ENCODE measurements around the gene DTX1. TPM values are rescaled to one million over a fixed set of nuclear protein-coding genes. Genes with fewer than 3 reads are reported as not detected.

DTX1 gene
- total RNA-seq, 1 donor from 2014 or later: 1.5 TPM

DNA sequence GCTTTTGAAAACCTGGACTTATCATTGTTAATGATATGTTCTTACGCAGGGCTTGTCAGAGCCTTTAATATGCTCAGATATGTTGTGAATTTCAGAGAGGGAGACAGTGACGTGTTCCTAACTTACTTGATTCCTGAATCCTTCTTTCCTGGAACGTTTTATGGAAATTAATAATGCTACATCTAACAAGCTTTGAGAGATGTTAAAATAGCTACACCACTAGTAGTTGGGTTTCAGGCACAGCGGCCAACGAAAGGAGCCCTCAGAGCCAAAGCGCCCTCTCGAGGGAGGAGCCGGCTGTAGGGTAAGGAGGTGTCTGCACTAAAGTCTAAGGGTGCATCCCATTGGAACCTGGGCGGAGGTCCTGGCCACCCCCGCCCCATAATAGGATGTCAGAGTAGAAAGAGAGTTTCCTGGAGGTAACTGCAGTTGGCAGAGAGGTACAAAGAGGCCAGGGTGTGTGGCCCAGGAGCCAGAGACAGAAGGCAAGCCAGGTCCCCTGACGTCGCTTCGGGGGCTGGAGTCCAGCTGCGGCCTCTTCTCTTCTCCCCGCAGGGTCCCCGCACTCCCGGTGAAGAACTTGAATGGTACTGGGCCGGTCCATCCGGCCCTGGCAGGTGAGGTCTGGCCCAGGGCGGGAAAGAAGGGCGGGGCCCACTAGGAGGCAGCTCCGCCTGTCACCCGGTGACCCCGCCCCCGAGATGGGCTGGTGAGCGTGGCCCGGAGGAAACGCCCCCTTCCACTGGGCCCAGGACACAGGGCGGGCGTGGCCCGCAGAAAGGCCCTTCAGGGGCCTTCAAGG is 36.3 kb downstream of the DTX1 start:
- peaks cover 79% of the 10 kb centered on the region for H3K27me3 ChIP-seq (ENCODE audit: low read depth)
- H3K27ac ChIP-seq (replicated peaks): no peak overlapping the region
- H3K4me3 ChIP-seq: peak overlapping the region; percentile 23
- DNase-seq: peak; percentile 30
- H3K4me1 ChIP-seq: peaks cover 10% of the 10 kb centered on the region
- intact Hi-C loops (cut with micrococcal nuclease): no loop called here
- TF ChIP-seq, protein P1, sequence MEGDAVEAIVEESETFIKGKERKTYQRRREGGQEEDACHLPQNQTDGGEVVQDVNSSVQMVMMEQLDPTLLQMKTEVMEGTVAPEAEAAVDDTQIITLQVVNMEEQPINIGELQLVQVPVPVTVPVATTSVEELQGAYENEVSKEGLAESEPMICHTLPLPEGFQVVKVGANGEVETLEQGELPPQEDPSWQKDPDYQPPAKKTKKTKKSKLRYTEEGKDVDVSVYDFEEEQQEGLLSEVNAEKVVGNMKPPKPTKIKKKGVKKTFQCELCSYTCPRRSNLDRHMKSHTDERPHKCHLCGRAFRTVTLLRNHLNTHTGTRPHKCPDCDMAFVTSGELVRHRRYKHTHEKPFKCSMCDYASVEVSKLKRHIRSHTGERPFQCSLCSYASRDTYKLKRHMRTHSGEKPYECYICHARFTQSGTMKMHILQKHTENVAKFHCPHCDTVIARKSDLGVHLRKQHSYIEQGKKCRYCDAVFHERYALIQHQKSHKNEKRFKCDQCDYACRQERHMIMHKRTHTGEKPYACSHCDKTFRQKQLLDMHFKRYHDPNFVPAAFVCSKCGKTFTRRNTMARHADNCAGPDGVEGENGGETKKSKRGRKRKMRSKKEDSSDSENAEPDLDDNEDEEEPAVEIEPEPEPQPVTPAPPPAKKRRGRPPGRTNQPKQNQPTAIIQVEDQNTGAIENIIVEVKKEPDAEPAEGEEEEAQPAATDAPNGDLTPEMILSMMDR (IDR thresholded peaks at IDR 0.05; ENCODE audit: borderline replicate concordance): peak; percentile 15
- no peaks in the 10 kb centered on the region for H3K36me3 ChIP-seq
- no peaks in the 10 kb centered on the region for H3K9me3 ChIP-seq (replicated peaks)

DNA sequence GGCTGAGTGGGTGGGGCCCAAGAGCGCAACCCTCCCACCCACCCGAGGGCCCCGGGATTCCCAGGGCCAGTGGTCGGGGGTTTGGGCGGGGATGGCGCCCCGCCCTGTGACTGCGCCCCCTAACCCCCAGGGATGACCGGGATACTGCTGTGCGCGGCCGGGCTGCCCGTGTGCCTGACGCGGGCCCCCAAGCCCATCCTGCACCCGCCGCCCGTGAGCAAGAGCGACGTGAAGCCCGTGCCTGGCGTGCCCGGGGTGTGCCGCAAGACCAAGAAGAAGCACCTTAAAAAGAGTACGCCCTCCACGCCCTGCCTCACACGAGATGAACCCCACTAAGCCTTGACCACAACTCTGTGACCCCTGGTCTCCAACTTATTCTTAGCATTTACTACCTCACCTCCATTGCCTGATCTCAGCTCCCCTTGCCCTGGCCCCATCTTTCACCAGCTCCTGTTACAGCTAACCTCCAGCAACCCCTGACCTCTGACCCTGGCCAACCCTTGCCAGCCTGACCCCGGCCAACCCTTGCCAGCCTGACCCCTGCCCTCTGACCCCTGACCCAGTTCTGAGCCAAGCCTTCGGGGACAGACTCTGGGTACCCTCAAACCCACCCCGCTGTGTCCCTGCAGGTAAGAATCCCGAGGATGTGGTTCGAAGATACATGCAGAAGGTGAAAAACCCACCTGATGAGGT is 37.0 kb downstream of the DTX1 start:
- TF ChIP-seq, protein P1 (IDR thresholded peaks at IDR 0.05; ENCODE audit: borderline replicate concordance): no peak
- Histone ChIP-seq H3K27me3 (ENCODE audit: low read depth) (peaks cover 76% of the 10 kb centered on the region), H3K9me3 (replicated peaks) (no peaks in the 10 kb centered on the region), H3K36me3 (no peaks in the 10 kb centered on the region), H3K27ac (replicated peaks) (no peak overlapping the region), H3K4me1 (peaks cover 12% of the 10 kb centered on the region), H3K4me3 (no peak overlapping the region)
- intact Hi-C loops (cut with micrococcal nuclease): no loop called here
- DNase-seq: no peak

DNA sequence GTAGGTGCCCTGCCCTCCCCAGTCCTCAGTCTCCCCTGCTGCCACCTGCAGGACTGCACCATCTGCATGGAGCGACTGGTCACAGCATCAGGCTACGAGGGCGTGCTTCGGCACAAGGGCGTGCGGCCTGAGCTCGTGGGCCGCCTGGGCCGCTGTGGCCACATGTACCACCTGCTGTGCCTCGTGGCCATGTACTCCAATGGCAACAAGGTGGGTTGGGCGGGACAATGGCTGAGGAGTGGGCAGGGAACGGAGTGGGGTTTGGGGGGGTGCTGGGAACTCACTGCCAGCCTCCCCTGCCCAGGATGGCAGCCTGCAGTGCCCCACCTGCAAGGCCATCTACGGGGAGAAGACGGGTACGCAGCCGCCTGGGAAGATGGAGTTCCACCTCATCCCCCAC is 38.2 kb downstream of the DTX1 start:
- peaks cover 72% of the 10 kb centered on the region for H3K27me3 ChIP-seq (ENCODE audit: low read depth)

DNA sequence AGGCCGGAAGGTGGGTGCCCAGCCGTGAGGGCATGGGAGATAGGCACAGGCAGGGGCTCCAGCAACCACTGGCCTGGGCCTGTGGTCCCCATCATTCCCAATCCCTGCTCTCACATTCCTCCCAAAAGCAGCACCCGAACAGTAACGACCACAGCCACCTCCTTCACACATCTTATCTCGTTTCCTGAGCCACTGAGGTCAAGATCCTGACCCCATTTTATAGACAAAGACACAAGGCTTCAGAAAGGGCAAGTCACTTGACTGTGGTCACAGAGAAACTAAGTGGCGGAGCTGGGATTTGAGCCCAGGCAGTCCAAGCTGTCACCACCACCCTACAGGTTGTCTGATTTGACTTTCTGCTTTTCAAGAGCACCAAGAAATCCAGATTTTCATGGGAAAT is 38.9 kb downstream of the DTX1 start:
- Histone ChIP-seq H3K4me3 (no peak overlapping the region), H3K9me3 (replicated peaks) (no peaks in the 10 kb centered on the region), H3K27ac (replicated peaks) (no peak overlapping the region), H3K4me1 (peaks cover 15% of the 10 kb centered on the region), H3K27me3 (ENCODE audit: low read depth) (peaks cover 72% of the 10 kb centered on the region), H3K36me3 (no peaks in the 10 kb centered on the region)
- intact Hi-C loops (cut with micrococcal nuclease): no loop called here
- TF ChIP-seq, protein P1 (IDR thresholded peaks at IDR 0.05; ENCODE audit: borderline replicate concordance): no peak
- no peak for DNase-seq

More for the DNA sequence above, 38.2 kb downstream of the DTX1 start:
- peaks cover 15% of the 10 kb centered on the region for H3K4me1 ChIP-seq
- no peak for DNase-seq
- intact Hi-C loops (cut with micrococcal nuclease): no loop called here
- H3K36me3 ChIP-seq: no peaks in the 10 kb centered on the region
- no peaks in the 10 kb centered on the region for H3K9me3 ChIP-seq (replicated peaks)
- TF ChIP-seq, protein P1 (IDR thresholded peaks at IDR 0.05; ENCODE audit: borderline replicate concordance): no peak
- H3K27ac ChIP-seq (replicated peaks): no peak overlapping the region
- H3K4me3 ChIP-seq: no peak overlapping the region

DNA sequence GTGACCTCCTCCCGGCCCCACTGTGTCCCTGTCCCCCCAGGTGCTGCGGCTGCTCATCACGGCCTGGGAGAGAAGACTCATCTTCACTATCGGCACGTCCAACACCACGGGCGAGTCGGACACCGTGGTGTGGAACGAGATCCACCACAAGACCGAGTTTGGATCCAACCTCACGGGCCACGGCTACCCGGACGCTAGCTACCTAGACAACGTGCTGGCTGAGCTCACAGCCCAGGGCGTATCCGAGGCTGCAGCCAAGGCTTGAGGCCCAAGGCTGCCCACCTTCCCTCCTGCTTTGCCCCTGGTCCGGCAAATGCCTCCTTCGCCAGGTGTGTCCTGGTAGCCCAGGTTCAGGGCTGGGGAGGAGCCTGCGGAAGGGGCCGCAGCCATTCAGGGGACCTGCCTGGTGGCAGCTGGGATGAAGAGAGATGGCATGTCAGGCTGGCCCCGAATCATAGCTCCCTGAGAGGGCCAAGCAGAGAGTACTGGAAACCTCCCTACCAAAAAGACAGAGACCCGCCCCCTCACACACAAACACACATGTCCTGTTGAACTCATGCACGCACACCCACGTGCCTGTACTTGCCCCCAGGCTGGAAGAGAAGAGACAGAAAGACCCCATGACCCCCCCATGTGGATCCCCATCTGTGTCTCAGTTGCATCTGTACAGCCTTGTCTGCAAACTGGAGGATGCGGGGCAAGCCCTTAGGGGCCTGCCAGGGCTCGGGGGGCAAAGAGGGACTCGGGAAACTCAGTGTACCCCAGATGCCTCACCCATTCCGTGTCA is 40.3 kb downstream of the DTX1 start:
- Histone ChIP-seq H3K9me3 (replicated peaks) (no peaks in the 10 kb centered on the region), H3K36me3 (no peaks in the 10 kb centered on the region), H3K27ac (replicated peaks) (no peak overlapping the region), H3K4me3 (no peak overlapping the region), H3K4me1 (peaks cover 15% of the 10 kb centered on the region), H3K27me3 (ENCODE audit: low read depth) (peaks cover 72% of the 10 kb centered on the region)
- intact Hi-C loops (cut with micrococcal nuclease): no loop called here
- DNase-seq: no peak
- TF ChIP-seq, protein P1 (IDR thresholded peaks at IDR 0.05; ENCODE audit: borderline replicate concordance): no peak

Measured in left ventricle myocardium inferior (tissue), 1 donor.